Parathyroid adenoma (tissue), 2 donors: ENCODE results near the gene RAET1E.
A peak's percentile ranks its signal among the peaks of the same experiment; 100 is the strongest.

Source experiments
- H2AFZ ChIP-seq: fragments of 300-600 bp; sonication (generic); one replicate; pipeline ENCODE4 v1.7.0; 2017; ENCODE audit warnings: antibody characterized with exemption, mild to moderate bottlenecking
- H3K27ac ChIP-seq: fragments of 300-600 bp; sonication (generic); one replicate; pipeline ENCODE4 v1.7.0; 2017
- H3K27me3 ChIP-seq: fragments of 300-600 bp; sonication (generic); one replicate; pipeline ENCODE4 v1.7.0; 2017; ENCODE audit warnings: low read length; ENCODE audit not compliant: control insufficient read depth, insufficient read depth
- H3K36me3 ChIP-seq: fragments of 300-600 bp; sonication (generic); one replicate; pipeline ENCODE4 v1.7.0; 2017; ENCODE audit warnings: low read length; ENCODE audit not compliant: control insufficient read depth, insufficient read depth
- H3K4me1 ChIP-seq: fragments of 300-600 bp; sonication (generic); one replicate; pipeline ENCODE4 v1.7.0; 2017; ENCODE audit warnings: control low read depth
- H3K4me2 ChIP-seq: fragments of 300-600 bp; sonication (generic); one replicate; pipeline ENCODE4 v1.7.0; 2017; ENCODE audit warnings: low read length
- H3K4me3 ChIP-seq: fragments of 300-600 bp; sonication (generic); one replicate; pipeline ENCODE4 v1.7.0; 2017; ENCODE audit warnings: low read depth, low read length
- H3K79me2 ChIP-seq: fragments of 300-600 bp; sonication (generic); one replicate; pipeline ENCODE4 v1.7.0; 2017; ENCODE audit warnings: control low read depth
- H3K9ac ChIP-seq: fragments of 300-600 bp; sonication (generic); one replicate; pipeline ENCODE4 v1.7.0; 2017; ENCODE audit warnings: mild to moderate bottlenecking
- H3K9me3 ChIP-seq: fragments of 300-600 bp; sonication (generic); one replicate; pipeline ENCODE4 v1.7.0; 2017; ENCODE audit warnings: low read length; ENCODE audit not compliant: control insufficient read depth
- TF ChIP-seq, protein P1 (sequence below): fragments of 300-600 bp; sonication (generic); IDR thresholded peaks from one replicate; pipeline ENCODE4 v1.7.0; 2017; ENCODE audit warnings: antibody characterized with exemption, mild to moderate bottlenecking
- donor health status: primary hyperparathyroidism.

RAET1E gene

GRCh38 chr6:149861603-149862423, 36.1 kb downstream of the RAET1E start:
- Histone ChIP-seq H3K9me3 (no peaks in the 10 kb centered on the region), H3K79me2 (peaks cover 21% of the 10 kb centered on the region), H3K4me3 (no peak overlapping the region), H3K27me3 (no peaks in the 10 kb centered on the region), H3K4me2 (peak overlapping the region; percentile 65), H3K9ac (no peak overlapping the region), H3K27ac (peak overlapping the region; percentile 91), H3K36me3 (no peaks in the 10 kb centered on the region), H3K4me1 (peaks cover 32% of the 10 kb centered on the region), H2AFZ (peak overlapping the region; percentile 2)
- TF ChIP-seq, protein P1, sequence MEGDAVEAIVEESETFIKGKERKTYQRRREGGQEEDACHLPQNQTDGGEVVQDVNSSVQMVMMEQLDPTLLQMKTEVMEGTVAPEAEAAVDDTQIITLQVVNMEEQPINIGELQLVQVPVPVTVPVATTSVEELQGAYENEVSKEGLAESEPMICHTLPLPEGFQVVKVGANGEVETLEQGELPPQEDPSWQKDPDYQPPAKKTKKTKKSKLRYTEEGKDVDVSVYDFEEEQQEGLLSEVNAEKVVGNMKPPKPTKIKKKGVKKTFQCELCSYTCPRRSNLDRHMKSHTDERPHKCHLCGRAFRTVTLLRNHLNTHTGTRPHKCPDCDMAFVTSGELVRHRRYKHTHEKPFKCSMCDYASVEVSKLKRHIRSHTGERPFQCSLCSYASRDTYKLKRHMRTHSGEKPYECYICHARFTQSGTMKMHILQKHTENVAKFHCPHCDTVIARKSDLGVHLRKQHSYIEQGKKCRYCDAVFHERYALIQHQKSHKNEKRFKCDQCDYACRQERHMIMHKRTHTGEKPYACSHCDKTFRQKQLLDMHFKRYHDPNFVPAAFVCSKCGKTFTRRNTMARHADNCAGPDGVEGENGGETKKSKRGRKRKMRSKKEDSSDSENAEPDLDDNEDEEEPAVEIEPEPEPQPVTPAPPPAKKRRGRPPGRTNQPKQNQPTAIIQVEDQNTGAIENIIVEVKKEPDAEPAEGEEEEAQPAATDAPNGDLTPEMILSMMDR: no peak

DNA sequence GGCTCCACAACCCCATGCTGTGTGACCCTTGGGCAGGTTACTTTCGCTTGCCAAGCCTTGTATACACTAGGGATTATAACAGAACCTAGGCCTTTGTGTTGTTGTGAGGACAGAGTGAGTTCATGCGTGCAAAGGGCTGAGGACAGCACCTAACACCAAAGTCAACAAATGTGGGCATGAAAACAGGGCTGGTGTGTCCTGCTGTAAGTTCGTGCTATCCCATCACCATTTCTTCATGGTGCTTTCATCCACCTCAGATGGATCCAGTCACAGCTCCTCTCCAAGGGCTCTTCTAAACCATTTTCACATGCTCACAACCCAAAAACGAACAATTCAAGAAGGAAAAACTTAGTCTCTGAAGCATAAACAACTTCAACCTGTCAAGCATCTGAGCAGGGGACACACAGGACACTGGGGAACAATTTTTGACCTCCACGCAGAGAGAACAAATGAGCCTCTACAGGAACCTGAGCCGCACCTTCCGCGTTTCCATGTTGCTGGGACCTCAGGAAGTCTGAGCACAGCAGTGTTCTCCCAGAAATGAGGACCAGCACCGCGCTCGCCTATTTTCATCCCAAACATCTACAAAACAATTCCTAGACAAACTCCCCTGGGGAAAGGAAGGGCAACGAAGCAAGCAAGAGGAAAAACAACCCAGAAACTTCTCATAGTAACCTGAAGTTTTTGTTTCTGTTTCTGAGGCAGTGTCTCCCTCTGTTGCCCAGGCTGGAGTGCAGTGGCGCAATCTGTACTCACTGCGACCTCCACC, 36.9 kb downstream of the RAET1E start:
- Histone ChIP-seq H3K27me3 (no peaks in the 10 kb centered on the region), H3K4me2 (peak overlapping the region; percentile 48), H3K9me3 (no peaks in the 10 kb centered on the region), H3K79me2 (peaks cover 23% of the 10 kb centered on the region), H3K36me3 (no peaks in the 10 kb centered on the region), H3K4me3 (peak overlapping the region; percentile 32), H3K4me1 (peaks cover 39% of the 10 kb centered on the region), H3K27ac (peak overlapping the region; percentile 91), H3K9ac (no peak overlapping the region), H2AFZ (peak overlapping the region; percentile 2)
- TF ChIP-seq, protein P1: peak; percentile 44

DNA sequence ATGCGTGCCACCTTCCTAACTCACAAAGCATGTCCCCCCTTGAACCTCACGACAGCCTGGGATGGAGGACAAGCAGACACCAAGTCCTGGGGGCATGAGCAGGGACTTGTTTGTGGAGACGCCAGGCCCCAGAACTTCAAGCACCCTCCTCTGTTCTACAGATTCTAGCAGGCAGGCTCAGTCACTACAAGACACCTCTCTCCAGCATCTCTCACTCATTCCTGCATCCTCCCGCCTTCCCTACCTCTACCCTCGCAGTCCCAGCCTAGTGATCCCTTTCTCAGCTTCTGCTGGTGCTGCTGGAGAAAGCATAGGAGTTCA, 37.4 kb downstream of the RAET1E start:
- peak overlapping the region; percentile 91 for H3K27ac ChIP-seq
- no peaks in the 10 kb centered on the region for H3K27me3 ChIP-seq
- H3K9ac ChIP-seq: no peak overlapping the region
- peak overlapping the region; percentile 48 for H3K4me2 ChIP-seq
- TF ChIP-seq, protein P1: no peak
- no peaks in the 10 kb centered on the region for H3K36me3 ChIP-seq
- peaks cover 23% of the 10 kb centered on the region for H3K79me2 ChIP-seq
- peak overlapping the region; percentile 7 for H2AFZ ChIP-seq
- H3K9me3 ChIP-seq: no peaks in the 10 kb centered on the region
- H3K4me3 ChIP-seq: peak overlapping the region; percentile 32
- H3K4me1 ChIP-seq: peaks cover 44% of the 10 kb centered on the region

- no peaks in the 10 kb centered on the region for H3K9me3 ChIP-seq
- peaks cover 49% of the 10 kb centered on the region for H3K4me1 ChIP-seq
Observed at GRCh38 chr6:149859938-149860337, 38.0 kb downstream of the RAET1E start.

More at GRCh38 chr6:149859938-149860337, 38.0 kb downstream of the RAET1E start:
- Histone ChIP-seq H3K4me2 (no peak overlapping the region), H3K27ac (peak overlapping the region; percentile 91), H3K27me3 (no peaks in the 10 kb centered on the region), H3K4me3 (no peak overlapping the region), H2AFZ (no peak overlapping the region), H3K36me3 (no peaks in the 10 kb centered on the region), H3K9ac (no peak overlapping the region), H3K79me2 (peaks cover 28% of the 10 kb centered on the region)
- TF ChIP-seq, protein P1: no peak
